Measurements from ENCODE around the gene AHNAK2.

AHNAK2 gene

DNA sequence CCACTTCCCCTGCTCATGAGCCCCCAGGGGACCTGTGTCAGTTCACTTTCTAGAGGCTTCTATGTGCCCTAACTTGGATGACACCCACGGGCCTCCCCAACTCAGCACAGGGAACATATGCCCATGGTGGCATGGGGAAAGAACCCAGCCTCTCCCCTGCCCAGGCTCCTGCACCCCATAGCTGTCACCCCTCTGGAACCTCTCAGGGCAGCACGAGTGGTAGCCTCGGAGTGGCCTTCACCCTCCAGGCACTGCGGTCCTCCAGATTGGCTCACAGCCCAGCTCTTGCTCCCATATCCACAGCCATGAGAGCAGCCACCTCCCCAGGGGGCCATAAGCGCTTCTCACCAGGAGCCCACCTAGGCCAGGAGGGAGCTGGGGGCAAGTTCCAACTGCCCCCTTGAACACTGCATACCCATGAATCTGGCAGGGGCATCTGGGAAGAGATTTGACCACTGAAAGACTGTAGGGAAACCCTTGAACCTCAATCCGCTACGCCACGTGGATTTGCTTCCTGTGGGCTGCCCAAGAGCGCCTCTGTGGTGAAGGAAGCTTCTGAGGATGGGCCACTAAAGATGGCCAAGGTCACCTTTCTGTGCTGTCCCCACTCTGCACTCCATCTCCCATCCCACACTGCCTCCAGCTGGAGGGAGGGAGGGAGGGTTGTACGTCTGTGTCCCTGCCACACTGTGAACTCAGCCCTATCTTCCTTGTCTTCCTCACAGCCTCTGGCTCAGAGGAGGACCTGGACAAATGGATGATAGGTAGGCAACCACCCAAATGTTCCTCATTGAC is 41.6 kb downstream of the AHNAK2 start:
- no peak for FAIRE-seq

DNA sequence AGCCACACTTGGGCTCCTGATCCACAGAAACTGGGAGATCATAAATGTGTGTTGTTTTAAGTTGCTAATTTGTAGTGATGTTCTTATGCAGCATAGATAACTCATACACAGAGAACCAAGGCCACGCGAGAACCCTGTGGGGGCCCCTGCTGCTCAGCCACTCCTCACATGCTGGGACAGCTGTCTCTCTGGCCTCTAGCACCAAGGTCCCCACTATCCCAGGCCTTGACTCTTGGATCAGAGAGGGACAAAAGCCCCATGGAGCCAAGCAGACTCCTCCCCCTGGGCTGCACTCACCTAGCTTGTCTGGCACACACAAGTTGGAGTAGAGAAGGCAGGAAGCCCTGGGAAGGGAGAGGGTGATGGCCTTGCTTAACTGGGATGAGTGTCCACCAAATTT is 42.2 kb downstream of the AHNAK2 start:
- no peak for FAIRE-seq

GRCh38 chr14:104935026-104935650 is 43.0 kb downstream of the AHNAK2 start:
- FAIRE-seq: no peak

GRCh38 chr14:104933746-104934733 is 44.1 kb downstream of the AHNAK2 start:
- no peak for FAIRE-seq

DNA sequence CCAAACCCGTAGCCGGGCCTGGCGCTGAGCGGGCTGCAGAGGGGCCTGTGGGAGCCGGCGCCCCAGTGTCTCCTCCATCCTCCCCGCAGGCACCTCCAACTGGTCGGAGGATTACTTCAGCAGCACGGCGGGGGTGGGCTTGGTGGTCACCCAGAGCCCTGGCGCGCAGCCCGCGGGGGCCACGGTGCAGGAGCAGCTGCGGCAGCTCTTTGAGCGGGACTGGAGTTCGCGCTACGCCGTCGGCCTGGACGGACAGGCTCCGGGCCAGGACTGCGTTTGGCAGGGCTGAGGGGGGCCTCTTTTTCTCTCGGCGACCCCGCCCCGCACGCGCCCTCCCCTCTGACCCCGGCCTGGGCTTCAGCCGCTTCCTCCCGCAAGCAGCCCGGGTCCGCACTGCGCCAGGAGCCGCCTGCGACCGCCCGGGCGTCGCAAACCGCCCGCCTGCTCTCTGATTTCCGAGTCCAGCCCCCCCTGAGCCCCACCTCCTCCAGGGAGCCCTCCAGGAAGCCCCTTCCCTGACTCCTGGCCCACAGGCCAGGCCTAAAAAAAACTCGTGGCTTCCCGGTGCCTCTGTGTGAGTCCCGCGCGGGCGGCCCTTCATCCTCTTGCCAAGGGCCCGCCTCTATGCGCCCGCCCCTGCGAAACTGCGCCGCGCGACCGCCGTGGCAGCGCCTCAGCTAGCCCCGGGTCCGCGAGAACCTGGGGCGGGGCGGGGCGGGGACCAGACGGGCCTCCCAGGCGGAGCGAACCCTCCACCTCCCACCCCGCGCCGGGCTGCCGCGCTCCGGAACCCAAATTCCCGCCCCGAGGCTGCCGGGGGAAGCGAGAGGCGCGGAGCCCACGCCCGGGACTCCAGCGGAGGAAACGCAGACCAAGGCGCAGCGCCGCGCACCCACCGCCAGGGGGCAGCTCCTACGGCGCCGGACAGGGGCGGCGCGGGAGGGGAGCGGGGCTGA is 45.2 kb downstream of the AHNAK2 start:
- FAIRE-seq: no peak

GRCh38 chr14:104931771-104932675 is 46.2 kb downstream of the AHNAK2 start:
- no peak for FAIRE-seq

DNA sequence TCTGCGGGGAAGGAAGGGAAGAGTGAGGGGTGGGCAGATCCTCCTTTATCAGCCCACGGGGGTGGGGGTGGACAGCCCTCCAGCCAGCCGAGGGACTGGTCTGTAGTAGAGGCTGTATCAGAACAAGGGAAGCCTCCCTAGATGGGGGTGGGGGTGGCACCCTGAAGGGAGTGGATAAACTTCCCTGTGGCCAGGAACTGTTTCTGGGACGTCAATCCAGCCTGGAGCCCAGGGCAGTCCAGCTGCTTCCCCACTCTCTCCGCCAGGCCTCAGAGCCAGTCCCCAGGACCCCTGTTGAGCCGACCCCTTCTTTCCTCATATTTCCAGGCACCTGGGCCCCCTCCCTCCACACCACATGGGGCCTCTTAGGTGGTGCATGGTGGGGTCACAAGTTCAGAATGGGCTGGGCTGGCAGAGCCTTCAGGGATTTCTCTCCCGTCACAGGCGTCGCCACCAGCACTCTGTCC is 46.8 kb downstream of the AHNAK2 start:
- FAIRE-seq: no peak

DNA sequence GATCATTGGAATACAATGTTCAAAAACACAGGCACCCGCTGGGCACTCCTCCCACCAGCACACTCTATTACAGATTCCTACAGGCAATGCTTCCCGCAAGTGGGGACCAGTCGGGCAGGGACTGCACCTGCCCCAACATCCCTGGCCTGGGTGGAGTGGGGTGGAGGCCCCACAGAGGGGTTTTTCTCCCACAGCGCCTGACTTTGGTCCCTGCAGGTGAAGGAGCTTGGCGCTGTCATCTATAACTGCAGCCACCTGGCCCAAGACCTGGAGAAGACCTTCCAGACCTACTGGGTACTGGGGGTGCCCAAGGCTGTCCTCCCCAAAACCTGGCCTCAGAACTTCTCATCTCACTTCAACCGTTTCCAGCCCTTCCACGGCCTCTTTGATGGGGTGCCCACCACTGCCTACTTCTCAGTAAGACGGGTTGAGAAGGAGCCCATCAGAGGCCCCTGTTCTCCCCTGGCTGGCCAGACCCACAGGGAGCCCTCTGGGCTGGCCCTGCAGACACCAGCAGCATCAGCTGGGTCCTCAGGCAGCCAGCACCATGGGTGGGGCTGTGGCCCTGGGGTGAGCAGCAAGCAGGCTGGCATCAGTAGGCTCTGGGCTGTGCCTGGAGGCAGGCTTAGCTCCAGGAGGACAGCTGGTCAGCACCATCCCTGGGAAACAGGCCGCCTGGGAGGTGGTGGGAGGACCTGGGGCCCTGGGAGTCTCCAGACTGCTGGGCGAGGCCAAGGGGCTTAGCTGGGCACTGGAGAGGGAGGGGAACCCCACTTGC is 47.5 kb downstream of the AHNAK2 start:
- FAIRE-seq: no peak

- FAIRE-seq: no peak
Observed at GRCh38 chr14:104929268-104930230, 48.6 kb downstream of the AHNAK2 start.

GRCh38 chr14:104928391-104929133 is 49.6 kb downstream of the AHNAK2 start:
- FAIRE-seq: no peak

GRCh38 chr14:104927901-104928300 is 50.3 kb downstream of the AHNAK2 start:
- no peak for FAIRE-seq

- FAIRE-seq: no peak
Observed at GRCh38 chr14:104927432-104927816, 50.8 kb downstream of the AHNAK2 start.

DNA sequence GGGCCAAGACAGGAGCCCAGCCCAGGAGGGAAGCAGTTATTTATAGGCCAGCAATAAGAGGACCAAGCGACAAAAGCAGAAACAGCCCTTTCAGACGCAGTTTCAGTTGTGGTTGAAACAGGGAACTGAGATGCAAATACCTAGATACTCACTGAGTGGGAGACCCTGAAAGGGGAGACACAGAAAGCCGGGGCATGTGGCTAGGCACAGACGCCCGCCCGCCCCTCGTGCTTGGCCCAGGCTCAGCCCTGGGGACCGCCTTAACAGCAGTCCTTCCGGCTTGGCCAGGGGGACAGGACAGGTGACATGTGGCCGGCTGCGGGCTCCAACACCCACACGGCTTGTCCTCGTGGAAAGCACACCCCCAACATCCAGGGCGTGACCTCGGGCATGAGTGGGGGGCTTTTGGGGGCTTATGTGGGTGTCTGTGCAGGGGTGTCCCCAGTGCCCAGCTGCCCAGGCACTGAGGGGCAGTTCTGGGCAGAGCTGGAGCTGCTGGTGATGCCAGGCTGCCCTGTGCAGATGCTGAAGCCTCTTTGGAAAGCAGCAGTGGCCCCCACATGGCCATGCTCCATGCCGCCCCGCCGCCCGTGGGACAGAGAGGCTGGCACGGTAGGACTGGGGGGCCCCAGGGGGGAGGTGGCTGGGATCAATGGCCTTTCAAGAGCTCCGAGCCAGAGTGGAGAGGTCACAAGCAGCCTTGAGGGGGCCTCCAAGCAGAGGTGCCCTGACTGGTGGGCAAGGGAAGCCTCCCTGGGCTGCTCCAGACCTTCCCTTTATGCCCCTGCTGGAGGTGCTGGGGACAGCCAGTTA is 51.3 kb downstream of the AHNAK2 start:
- no peak for FAIRE-seq

- FAIRE-seq: no peak
Observed at GRCh38 chr14:104925855-104926609, 52.1 kb downstream of the AHNAK2 start.

DNA sequence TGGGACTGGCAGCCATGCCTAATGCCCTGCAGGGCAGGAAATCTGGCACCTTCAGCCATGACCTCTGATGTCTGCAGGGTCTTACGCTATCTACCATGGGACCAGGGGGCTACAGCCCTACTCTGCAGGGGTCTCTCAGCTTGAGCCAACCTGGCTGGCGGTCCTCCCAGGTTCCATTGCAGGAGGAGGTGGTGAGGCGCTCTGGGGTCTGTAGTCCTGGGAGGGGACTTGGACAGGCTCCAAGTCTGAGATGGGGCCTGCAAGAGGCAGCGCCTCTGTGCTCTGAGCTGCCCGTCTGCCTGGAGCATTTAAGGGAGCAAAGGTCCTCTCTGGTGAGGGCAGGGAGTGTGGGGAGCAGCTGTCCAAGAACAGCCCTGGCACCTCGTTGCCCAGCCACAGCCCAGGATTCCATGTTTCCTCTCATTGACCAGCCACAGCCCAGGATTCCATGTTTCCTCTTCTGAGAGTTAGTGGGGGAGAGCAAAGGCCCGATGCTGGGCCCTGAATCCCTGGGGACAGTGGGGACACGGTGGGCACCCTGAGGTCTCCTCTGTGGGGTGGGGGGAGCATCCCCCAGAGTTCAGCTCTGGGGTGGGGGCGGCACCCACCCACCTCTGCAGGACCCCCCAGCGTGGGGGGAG is 52.8 kb downstream of the AHNAK2 start:
- FAIRE-seq: no peak
